Measurements from ENCODE around the gene CACNA1C.

- TF ChIP-seq POLR2A (IDR thresholded peaks at IDR 0.05) = no peak
- no peak for TF ChIP-seq CTCF (IDR thresholded peaks at IDR 0.05)
- no peak for TF ChIP-seq EP300 (IDR thresholded peaks at IDR 0.05)
- TF ChIP-seq POLR2AphosphoS5 (IDR thresholded peaks at IDR 0.05) = no peak
Measured at GRCh38 chr12:2312175-2312574, 259.4 kb downstream of the CACNA1C start.
